Suppressor macrophage treated with lipopolysaccharide for 4 hours (primary cell): ENCODE data around the gene TMEM167A.

Source experiments
- DNase-seq: peaks from one replicate; pipeline ENCODE4 v3.0.0-alpha.2; 2020

Gene TMEM167A

DNA sequence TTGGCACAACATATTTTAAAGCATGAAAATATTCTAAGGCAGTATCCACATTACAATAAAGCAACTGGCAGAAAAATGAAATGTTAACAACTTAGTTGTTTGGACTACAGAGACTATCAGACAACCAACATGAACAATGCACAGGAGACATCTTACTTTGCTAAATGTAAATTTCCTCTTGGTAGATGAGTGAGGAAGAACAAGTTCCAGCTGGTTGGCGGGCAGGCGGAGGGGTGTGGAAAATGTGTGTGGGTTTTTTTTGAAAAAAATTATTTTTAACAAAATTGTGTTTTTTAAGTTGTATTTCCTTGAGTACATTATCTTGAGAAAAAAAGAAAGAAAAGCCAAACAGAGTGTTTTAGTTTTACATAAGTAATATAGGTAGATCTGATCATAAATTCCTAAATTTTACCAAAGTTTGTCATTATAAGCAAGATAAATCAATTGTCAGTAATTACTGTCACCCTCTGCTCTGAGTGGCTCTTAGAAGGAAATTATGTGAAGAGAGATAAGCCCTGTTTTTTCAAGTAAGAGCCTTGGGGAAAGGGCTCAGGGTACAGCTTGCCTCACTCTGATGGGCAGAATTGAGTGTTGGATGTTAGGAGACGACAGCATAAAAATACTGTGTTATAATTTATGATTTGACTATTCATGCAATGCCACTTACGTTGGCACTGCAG is 42.5 kb downstream of the TMEM167A start:
- DNase-seq = no peak

- no peak for DNase-seq
Measured at GRCh38 chr5:83034036-83034435, 43.2 kb downstream of the TMEM167A start.

- DNase-seq = no peak
Measured at GRCh38 chr5:83031381-83031780, 45.8 kb downstream of the TMEM167A start.

GRCh38 chr5:83029912-83030311 is 47.3 kb downstream of the TMEM167A start:
- no peak for DNase-seq

- DNase-seq = peak; percentile 14
Measured at GRCh38 chr5:83026930-83027687, 50.1 kb downstream of the TMEM167A start.

GRCh38 chr5:83026516-83026915 is 50.7 kb downstream of the TMEM167A start:
- no peak for DNase-seq

GRCh38 chr5:83025690-83026478 is 51.3 kb downstream of the TMEM167A start:
- no peak for DNase-seq

GRCh38 chr5:83022334-83022733 is 54.9 kb downstream of the TMEM167A start:
- no peak for DNase-seq

DNA sequence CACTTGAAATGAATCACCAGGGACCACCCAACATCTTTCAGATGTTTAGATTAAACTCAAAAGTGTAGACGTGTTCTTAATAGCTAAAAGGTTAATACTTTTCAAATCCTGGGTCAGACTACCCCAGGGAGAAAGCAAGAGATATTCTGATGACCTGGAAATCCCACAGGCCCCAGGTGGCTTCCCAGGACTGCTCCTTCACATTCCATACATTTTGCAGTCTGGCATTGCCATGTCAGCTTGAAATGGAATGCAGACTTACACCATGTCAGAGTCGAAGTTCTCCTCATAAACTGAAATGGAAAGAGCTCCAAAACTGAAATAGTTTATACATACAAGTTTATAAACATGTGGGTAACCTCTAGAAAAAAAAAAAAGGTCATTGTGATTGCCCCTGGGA is 61.5 kb downstream of the TMEM167A start:
- DNase-seq = no peak

GRCh38 chr5:83011985-83012384 is 65.2 kb downstream of the TMEM167A start:
- peak; percentile 82 for DNase-seq

GRCh38 chr5:83009408-83009807 is 67.8 kb downstream of the TMEM167A start:
- DNase-seq = no peak

GRCh38 chr5:83007755-83008154 is 69.4 kb downstream of the TMEM167A start:
- DNase-seq = no peak

GRCh38 chr5:83006683-83007283 is 70.4 kb downstream of the TMEM167A start:
- DNase-seq = no peak

DNA sequence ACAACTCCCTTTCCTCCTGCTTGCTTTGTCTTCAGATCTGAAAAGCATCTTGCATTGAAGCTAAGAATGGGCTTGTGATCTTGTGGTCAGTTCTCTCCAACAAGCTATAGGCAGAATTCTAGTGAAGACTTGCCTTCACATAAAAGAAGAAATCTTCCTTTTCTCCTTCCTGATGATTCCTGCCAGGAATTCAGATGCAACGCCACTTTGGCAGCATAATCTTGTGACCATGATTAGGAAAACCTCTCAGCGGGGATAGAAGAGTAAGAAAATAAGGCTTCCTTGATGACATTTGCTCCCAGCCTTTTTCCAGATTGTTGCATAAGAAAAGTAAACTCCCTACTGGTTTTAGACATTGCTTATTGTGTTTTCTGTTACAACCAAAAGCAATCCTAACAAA is 73.4 kb downstream of the TMEM167A start:
- no peak for DNase-seq
